ENCODE measurements around the gene SAP30BP. TPM values are rescaled to one million over a fixed set of nuclear protein-coding genes. Genes with fewer than 3 reads are reported as not detected.

The SAP30BP gene
- total and polyA plus RNA-seq, 2 of the 13 experiments (the other 11 are each of a cell fraction or from before 2014, with no cell fraction given) = 67.7 to 99.4 TPM

DNA sequence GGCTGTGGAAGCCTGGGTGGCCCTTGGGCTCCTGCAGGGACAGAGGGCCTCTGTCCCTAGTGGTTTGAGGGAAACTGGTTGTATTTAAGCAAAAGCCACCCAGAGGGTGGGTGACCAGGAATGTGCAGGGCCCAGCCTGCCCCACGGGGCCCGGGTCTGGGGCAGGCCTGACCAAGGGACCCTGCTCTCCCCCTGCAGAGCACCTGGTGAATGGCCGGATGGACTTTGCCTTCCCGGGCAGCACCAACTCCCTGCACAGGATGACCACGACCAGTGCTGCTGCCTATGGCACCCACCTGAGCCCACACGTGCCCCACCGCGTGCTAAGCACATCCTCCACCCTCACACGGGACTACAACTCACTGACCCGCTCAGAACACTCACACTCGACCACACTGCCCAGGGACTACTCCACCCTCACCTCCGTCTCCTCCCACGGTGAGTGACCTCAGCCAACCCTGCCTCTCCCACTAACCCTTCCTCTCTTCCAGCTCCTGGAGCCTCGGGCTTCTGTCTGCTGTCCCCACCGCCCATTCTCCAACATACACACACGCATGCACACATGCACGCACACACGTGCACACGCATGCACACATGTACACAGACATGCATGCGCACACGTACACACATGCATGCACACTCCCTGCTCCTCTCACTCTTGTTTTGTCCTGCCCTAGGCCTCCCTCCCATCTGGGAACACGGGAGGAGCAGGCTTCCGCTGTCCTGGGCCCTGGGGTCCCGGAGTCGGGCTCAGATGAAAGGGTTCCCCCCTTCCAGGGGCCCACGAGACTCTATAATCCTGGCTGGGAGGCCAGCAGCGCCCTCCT, 87.5 kb downstream of the SAP30BP start (continued):
- TF ChIP-seq, protein P1, sequence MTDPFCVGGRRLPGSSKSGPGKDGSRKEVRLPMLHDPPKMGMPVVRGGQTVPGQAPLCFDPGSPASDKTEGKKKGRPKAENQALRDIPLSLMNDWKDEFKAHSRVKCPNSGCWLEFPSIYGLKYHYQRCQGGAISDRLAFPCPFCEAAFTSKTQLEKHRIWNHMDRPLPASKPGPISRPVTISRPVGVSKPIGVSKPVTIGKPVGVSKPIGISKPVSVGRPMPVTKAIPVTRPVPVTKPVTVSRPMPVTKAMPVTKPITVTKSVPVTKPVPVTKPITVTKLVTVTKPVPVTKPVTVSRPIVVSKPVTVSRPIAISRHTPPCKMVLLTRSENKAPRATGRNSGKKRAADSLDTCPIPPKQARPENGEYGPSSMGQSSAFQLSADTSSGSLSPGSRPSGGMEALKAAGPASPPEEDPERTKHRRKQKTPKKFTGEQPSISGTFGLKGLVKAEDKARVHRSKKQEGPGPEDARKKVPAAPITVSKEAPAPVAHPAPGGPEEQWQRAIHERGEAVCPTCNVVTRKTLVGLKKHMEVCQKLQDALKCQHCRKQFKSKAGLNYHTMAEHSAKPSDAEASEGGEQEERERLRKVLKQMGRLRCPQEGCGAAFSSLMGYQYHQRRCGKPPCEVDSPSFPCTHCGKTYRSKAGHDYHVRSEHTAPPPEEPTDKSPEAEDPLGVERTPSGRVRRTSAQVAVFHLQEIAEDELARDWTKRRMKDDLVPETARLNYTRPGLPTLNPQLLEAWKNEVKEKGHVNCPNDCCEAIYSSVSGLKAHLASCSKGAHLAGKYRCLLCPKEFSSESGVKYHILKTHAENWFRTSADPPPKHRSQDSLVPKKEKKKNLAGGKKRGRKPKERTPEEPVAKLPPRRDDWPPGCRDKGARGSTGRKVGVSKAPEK (CRISPR knock-in tag; IDR thresholded peaks at IDR 0.05; ENCODE audit: borderline replicate concordance) = peak; percentile 75; the same call in 1 of the 2 replicates
- TF ChIP-seq, protein P2, sequence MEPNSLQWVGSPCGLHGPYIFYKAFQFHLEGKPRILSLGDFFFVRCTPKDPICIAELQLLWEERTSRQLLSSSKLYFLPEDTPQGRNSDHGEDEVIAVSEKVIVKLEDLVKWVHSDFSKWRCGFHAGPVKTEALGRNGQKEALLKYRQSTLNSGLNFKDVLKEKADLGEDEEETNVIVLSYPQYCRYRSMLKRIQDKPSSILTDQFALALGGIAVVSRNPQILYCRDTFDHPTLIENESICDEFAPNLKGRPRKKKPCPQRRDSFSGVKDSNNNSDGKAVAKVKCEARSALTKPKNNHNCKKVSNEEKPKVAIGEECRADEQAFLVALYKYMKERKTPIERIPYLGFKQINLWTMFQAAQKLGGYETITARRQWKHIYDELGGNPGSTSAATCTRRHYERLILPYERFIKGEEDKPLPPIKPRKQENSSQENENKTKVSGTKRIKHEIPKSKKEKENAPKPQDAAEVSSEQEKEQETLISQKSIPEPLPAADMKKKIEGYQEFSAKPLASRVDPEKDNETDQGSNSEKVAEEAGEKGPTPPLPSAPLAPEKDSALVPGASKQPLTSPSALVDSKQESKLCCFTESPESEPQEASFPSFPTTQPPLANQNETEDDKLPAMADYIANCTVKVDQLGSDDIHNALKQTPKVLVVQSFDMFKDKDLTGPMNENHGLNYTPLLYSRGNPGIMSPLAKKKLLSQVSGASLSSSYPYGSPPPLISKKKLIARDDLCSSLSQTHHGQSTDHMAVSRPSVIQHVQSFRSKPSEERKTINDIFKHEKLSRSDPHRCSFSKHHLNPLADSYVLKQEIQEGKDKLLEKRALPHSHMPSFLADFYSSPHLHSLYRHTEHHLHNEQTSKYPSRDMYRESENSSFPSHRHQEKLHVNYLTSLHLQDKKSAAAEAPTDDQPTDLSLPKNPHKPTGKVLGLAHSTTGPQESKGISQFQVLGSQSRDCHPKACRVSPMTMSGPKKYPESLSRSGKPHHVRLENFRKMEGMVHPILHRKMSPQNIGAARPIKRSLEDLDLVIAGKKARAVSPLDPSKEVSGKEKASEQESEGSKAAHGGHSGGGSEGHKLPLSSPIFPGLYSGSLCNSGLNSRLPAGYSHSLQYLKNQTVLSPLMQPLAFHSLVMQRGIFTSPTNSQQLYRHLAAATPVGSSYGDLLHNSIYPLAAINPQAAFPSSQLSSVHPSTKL (CRISPR knock-in tag; IDR thresholded peaks at IDR 0.05) = no peak; the same call in none of the 2 replicates
- TF ChIP-seq CREB1 (IDR thresholded peaks at IDR 0.05) (no peak), CREB1 (CRISPR knock-in tag; IDR thresholded peaks at IDR 0.05) (no peak), TCF7 (IDR thresholded peaks at IDR 0.05; ENCODE audit: low read depth) (no peak), JUND (CRISPR knock-in tag; IDR thresholded peaks at IDR 0.05) (peak; percentile 78), ZNF816 (CRISPR knock-in tag; IDR thresholded peaks at IDR 0.05; ENCODE audit: borderline replicate concordance) (peak; percentile 11; the same call in 1 of the 2 replicates), MTF2 (CRISPR knock-in tag; IDR thresholded peaks at IDR 0.05; ENCODE audit: borderline replicate concordance) (no peak), NPAS2 (CRISPR knock-in tag; IDR thresholded peaks at IDR 0.05; ENCODE audit: borderline replicate concordance) (no peak), ZNF326 (CRISPR knock-in tag; IDR thresholded peaks at IDR 0.05; ENCODE audit: borderline replicate concordance) (no peak; the same call in 1 of the 2 replicates), ZNF329 (CRISPR knock-in tag; IDR thresholded peaks at IDR 0.05; ENCODE audit: low read depth) (no peak; the same call in 1 of the 2 replicates), ZNF644 (CRISPR knock-in tag; IDR thresholded peaks at IDR 0.05; ENCODE audit: low read depth) (peak; percentile 64; the same call in 1 of the 2 replicates)
- TF ChIP-seq, protein P3, sequence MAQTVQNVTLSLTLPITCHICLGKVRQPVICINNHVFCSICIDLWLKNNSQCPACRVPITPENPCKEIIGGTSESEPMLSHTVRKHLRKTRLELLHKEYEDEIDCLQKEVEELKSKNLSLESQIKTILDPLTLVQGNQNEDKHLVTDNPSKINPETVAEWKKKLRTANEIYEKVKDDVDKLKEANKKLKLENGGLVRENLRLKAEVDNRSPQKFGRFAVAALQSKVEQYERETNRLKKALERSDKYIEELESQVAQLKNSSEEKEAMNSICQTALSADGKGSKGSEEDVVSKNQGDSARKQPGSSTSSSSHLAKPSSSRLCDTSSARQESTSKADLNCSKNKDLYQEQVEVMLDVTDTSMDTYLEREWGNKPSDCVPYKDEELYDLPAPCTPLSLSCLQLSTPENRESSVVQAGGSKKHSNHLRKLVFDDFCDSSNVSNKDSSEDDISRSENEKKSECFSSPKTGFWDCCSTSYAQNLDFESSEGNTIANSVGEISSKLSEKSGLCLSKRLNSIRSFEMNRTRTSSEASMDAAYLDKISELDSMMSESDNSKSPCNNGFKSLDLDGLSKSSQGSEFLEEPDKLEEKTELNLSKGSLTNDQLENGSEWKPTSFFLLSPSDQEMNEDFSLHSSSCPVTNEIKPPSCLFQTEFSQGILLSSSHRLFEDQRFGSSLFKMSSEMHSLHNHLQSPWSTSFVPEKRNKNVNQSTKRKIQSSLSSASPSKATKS (CRISPR knock-in tag; IDR thresholded peaks at IDR 0.05) = no peak
- TF ChIP-seq, protein P4, sequence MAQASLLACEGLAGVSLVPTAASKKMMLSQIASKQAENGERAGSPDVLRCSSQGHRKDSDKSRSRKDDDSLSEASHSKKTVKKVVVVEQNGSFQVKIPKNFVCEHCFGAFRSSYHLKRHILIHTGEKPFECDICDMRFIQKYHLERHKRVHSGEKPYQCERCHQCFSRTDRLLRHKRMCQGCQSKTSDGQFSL (CRISPR knock-in tag; IDR thresholded peaks at IDR 0.05) = no peak
- TF ChIP-seq, protein P5, sequence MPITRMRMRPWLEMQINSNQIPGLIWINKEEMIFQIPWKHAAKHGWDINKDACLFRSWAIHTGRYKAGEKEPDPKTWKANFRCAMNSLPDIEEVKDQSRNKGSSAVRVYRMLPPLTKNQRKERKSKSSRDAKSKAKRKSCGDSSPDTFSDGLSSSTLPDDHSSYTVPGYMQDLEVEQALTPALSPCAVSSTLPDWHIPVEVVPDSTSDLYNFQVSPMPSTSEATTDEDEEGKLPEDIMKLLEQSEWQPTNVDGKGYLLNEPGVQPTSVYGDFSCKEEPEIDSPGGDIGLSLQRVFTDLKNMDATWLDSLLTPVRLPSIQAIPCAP (CRISPR knock-in tag; IDR thresholded peaks at IDR 0.05; ENCODE audit: low read depth) = no peak; the same call in 1 of the 2 replicates
- TF ChIP-seq, protein P6, sequence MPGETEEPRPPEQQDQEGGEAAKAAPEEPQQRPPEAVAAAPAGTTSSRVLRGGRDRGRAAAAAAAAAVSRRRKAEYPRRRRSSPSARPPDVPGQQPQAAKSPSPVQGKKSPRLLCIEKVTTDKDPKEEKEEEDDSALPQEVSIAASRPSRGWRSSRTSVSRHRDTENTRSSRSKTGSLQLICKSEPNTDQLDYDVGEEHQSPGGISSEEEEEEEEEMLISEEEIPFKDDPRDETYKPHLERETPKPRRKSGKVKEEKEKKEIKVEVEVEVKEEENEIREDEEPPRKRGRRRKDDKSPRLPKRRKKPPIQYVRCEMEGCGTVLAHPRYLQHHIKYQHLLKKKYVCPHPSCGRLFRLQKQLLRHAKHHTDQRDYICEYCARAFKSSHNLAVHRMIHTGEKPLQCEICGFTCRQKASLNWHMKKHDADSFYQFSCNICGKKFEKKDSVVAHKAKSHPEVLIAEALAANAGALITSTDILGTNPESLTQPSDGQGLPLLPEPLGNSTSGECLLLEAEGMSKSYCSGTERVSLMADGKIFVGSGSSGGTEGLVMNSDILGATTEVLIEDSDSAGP (CRISPR knock-in tag; IDR thresholded peaks at IDR 0.05; ENCODE audit: borderline replicate concordance) = peak; percentile 81
